SK-N-SH (cell line): ENCODE measurements around the gene MAN1A2. TPM values are rescaled to one million over a fixed set of nuclear protein-coding genes. Genes with fewer than 3 reads are reported as not detected.

Experiments used
- CTCF ChIA-PET: fragments of 300-600, 350-600 bp; formaldehyde crosslinking; extraction: SDS; loops from one replicate; lab custom pipeline; 2021; lab: Yijun Ruan, JAX
- POLR2A ChIA-PET: fragments of 350-600 bp; sonication (Branson Sonifier 250); formaldehyde crosslinking; extraction: SDS; loops from one replicate; lab custom pipeline; 2020; ENCODE audit warnings: antibody characterized with exemption, inconsistent platforms; lab: Yijun Ruan, JAX
- DNase-seq: peaks from one replicate; pipeline ENCODE4 v3.0.0; 2012
- H2AFZ ChIP-seq: fragments of 200-600 bp; sonication (generic); 2 replicates; pipeline ENCODE4 v1.8.1; 2016; ENCODE audit warnings: antibody characterized with exemption, mild to moderate bottlenecking, low read depth
- H3F3A ChIP-seq: fragments of 200-600 bp; sonication (generic); replicated peaks from 2 replicates; pipeline ENCODE3; 2016; ENCODE audit warnings: antibody characterized with exemption, mild to moderate bottlenecking; ENCODE audit not compliant: insufficient read depth
- H3K27ac ChIP-seq, 2 experiments: fragments of 200-500 bp in 1 of 2; fragments of 200-600 bp in 1 of 2; sonication (Bioruptor generic) in 1 of 2; sonication (generic), shearing (Covaris generic) in 1 of 2; 2 replicates each; pipeline versions ENCODE4 v1.5.1 to v1.6.1; 2014 to 2016; ENCODE audit warnings: low read depth in 2 of 2, inconsistent platforms in 1 of 2, low read length in 1 of 2, mild to moderate bottlenecking in 1 of 2, mixed read lengths in 1 of 2
- H3K27me3 ChIP-seq: fragments of 200-600 bp; sonication (generic), shearing (Covaris generic); 2 replicates; pipeline ENCODE4 v1.6.1; 2016; ENCODE audit warnings: mixed run types; ENCODE audit not compliant: insufficient read depth
- H3K36me3 ChIP-seq, 2 experiments: fragments of 200-500 bp in 1 of 2; fragments of 200-600 bp in 1 of 2; sonication (Bioruptor generic) in 1 of 2; sonication (generic) in 1 of 2; replicated peaks in 1 of 2; 2 replicates each; pipeline versions ENCODE3 to v1.5.1; 2014 to 2016; ENCODE audit warnings: low read length in 1 of 2, mild to moderate bottlenecking in 1 of 2; ENCODE audit not compliant: insufficient read depth in 2 of 2, control insufficient read depth in 1 of 2
- H3K4me1 ChIP-seq, 2 experiments: fragments of 200-500 bp in 1 of 2; fragments of 200-600 bp in 1 of 2; sonication (Bioruptor generic) in 1 of 2; sonication (generic), shearing (Covaris generic) in 1 of 2; 2 replicates each; pipeline versions ENCODE4 v1.5.1 to v1.6.1; 2014 to 2016; ENCODE audit warnings: low read depth in 1 of 2, low read length in 1 of 2, mixed run types in 1 of 2; ENCODE audit not compliant: insufficient read depth in 2 of 2, control insufficient read depth in 1 of 2
- H3K4me2 ChIP-seq: fragments of 200-600 bp; sonication (generic), shearing (Covaris generic); 2 replicates; pipeline ENCODE4 v1.6.1; 2017; ENCODE audit warnings: mixed run types
- H3K4me3 ChIP-seq, 2 experiments: fragments of 200-500 bp in 1 of 2; fragments of 200-600 bp in 1 of 2; sonication (Bioruptor generic) in 1 of 2; sonication (generic), shearing (Covaris generic) in 1 of 2; 2 replicates each; pipeline versions ENCODE4 v1.5.1 to v1.8.1; 2014 to 2016; ENCODE audit warnings: low read depth in 2 of 2, inconsistent platforms in 1 of 2, low read length in 1 of 2, mild to moderate bottlenecking in 1 of 2, mixed read lengths in 1 of 2, moderate library complexity in 1 of 2
- H3K79me2 ChIP-seq: fragments of 200-600 bp; sonication (generic); 2 replicates; pipeline ENCODE4 v1.8.1; 2017; ENCODE audit warnings: mild to moderate bottlenecking; ENCODE audit not compliant: insufficient read depth
- H3K9ac ChIP-seq: fragments of 200-600 bp; sonication (generic); 2 replicates; pipeline ENCODE4 v1.6.1; 2017; ENCODE audit warnings: mixed run types
- H3K9me2 ChIP-seq: fragments of 200-600 bp; sonication (generic); 2 replicates; pipeline ENCODE4 v1.6.1; 2017; ENCODE audit warnings: mixed run types
- H3K9me3 ChIP-seq: fragments of 200-600 bp; sonication (generic); 2 replicates; pipeline ENCODE4 v1.6.1; 2017; ENCODE audit warnings: mixed run types, mild to moderate bottlenecking, moderate library complexity
- H4K20me1 ChIP-seq: fragments of 200-600 bp; sonication (generic); 2 replicates; pipeline ENCODE4 v1.6.1; 2017; ENCODE audit warnings: mild to moderate bottlenecking, mixed run types; ENCODE audit not compliant: insufficient read depth
- EZH2phosphoT487 ChIP-seq: fragments of 200-600 bp; sonication (generic); IDR thresholded peaks from 2 replicates; pipeline ENCODE4 v1.6.1; 2017; ENCODE audit warnings: low read depth, mixed run types, mild to moderate bottlenecking, antibody characterized with exemption, moderate library complexity, borderline replicate concordance
- FOSL2 ChIP-seq: IDR thresholded peaks from 2 replicates; pipeline ENCODE4 v1.4.0; 2012; ENCODE audit warnings: low read depth, mild to moderate bottlenecking, moderate library complexity, borderline replicate concordance
- FOXM1 ChIP-seq: IDR thresholded peaks from 2 replicates; pipeline ENCODE4 v1.4.0; 2012; ENCODE audit warnings: low read depth, mild to moderate bottlenecking
- GABPA ChIP-seq: IDR thresholded peaks from 2 replicates; pipeline ENCODE4 v1.4.0; 2012; ENCODE audit warnings: low read depth, mild to moderate bottlenecking
- GATA2 ChIP-seq: sonication (generic); formaldehyde crosslinking; IDR thresholded peaks from 2 replicates; pipeline ENCODE4 v1.5.0; 2020; ENCODE audit warnings: mild to moderate bottlenecking, missing genetic modification reagents
- MXI1 ChIP-seq: IDR thresholded peaks from 2 replicates; pipeline ENCODE4 v1.6.1; 2012; ENCODE audit warnings: mild to moderate bottlenecking, low read depth, low read length, improper control_type of control experiment
- NFIC ChIP-seq: IDR thresholded peaks from 2 replicates; pipeline ENCODE4 v1.4.0; 2012; ENCODE audit warnings: borderline replicate concordance
- NRF1 ChIP-seq: IDR thresholded peaks from 2 replicates; pipeline ENCODE4 v1.6.1; 2012; ENCODE audit warnings: low read depth, mild to moderate bottlenecking, low read length
- RAD21 ChIP-seq: IDR thresholded peaks from 2 replicates; pipeline ENCODE4 v1.6.1; 2012; ENCODE audit warnings: mild to moderate bottlenecking, low read length
- RFX5 ChIP-seq: IDR thresholded peaks from 2 replicates; pipeline ENCODE4 v1.6.1; 2012; ENCODE audit warnings: mild to moderate bottlenecking, improper control_type of control experiment, low read length
- RXRA ChIP-seq: IDR thresholded peaks from 2 replicates; pipeline ENCODE4 v1.4.0; 2012; ENCODE audit warnings: low read depth, mild to moderate bottlenecking, borderline replicate concordance
- SIN3A ChIP-seq: IDR thresholded peaks from 2 replicates; pipeline ENCODE4 v1.6.1; 2012; ENCODE audit warnings: low read depth, mild to moderate bottlenecking, low read length, moderate library complexity, borderline replicate concordance
- TAF1 ChIP-seq: IDR thresholded peaks from 2 replicates; pipeline ENCODE4 v1.6.1; 2012; ENCODE audit warnings: low read depth, mild to moderate bottlenecking, low read length, moderate library complexity, borderline replicate concordance
- YY1 ChIP-seq: IDR thresholded peaks from 2 replicates; pipeline ENCODE4 v1.4.0; 2012; ENCODE audit warnings: low read depth, mild to moderate bottlenecking
- WGBS: methylation state at CpG from one replicate; pipeline ENCODE4 v1.1.6; 2017; ENCODE audit warnings: low lambda C conversion rate; 5-methylcytosine and 5-hydroxymethylcytosine counted together
- polyA plus RNA-seq, 3 experiments: library from polyadenylated mRNA; depleted of rRNA; stranded (reverse); fragments of >200 nt; gene quantifications; 2 replicates each; pipeline ENCODE4 v1.2.3, GENCODE V29; 2012
- TF ChIP-seq, protein P1 (sequence below): IDR thresholded peaks from 2 replicates; pipeline ENCODE4 v1.4.0; 2012; ENCODE audit warnings: low read depth, borderline replicate concordance
- TF ChIP-seq, protein P2 (sequence below): IDR thresholded peaks from 2 replicates; pipeline ENCODE4 v1.4.0; 2012; ENCODE audit warnings: low read depth
- TF ChIP-seq, protein P3 (sequence below): fragments of 200-600 bp; sonication (generic); IDR thresholded peaks from 2 replicates; pipeline ENCODE4 v1.6.1; 2017; ENCODE audit warnings: antibody characterized with exemption, mild to moderate bottlenecking, moderate library complexity
- TF ChIP-seq, protein P4 (sequence below): fragments of 150-350 bp; IDR thresholded peaks from 2 replicates; pipeline ENCODE4 v1.6.1; 2016; ENCODE audit warnings: mild to moderate bottlenecking, low read depth, low read length
- TF ChIP-seq, protein P5 (sequence below): IDR thresholded peaks from 2 replicates; pipeline ENCODE4; 2012
- TF ChIP-seq, protein P6 (sequence below): IDR thresholded peaks from 2 replicates; pipeline ENCODE4 v1.6.1; 2012; ENCODE audit warnings: mild to moderate bottlenecking, low read depth, low read length, moderate library complexity

The MAN1A2 gene
- polyA plus RNA-seq, 1 of the 3 experiments (the other 2 are of a cell fraction): 6.0 TPM

DNA sequence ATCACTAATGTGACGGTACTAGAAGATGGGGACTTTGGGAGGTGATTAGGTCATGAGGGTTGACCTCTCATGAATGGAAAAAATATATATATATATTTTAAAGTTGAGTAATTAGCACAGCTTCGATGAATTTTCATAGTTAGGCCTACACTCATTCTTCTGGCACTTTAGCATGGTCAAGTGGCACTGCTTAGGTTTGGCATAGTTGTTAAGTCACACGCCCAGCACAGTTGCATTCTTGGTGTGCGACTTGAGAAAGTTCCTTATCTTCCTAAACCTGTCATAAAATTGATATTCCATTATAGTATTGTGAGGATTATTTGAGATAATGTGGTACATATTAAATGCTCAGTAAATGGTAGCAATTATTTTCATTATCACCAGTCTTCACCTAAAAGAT lies 47.7 kb downstream of the MAN1A2 start:
- CTCF ChIA-PET: no interaction called here
- H4K20me1 ChIP-seq: no peaks in the 10 kb centered on the region
- no peak overlapping the region for H3K4me3 ChIP-seq
- H3K27me3 ChIP-seq: no peaks in the 10 kb centered on the region
- H2AFZ ChIP-seq: no peak overlapping the region
- H3K4me1 ChIP-seq: no peaks in the 10 kb centered on the region; a peak in 2 of 4 replicates
- POLR2A ChIA-PET: no interaction called here
- H3K4me2 ChIP-seq: no peak overlapping the region
- 0 out of 2 replicates have a peak, but pooled peaks cover 4% of the 10 kb centered on the region for H3K9me2 ChIP-seq
- peaks cover 9% of the 10 kb centered on the region; the same call in 1 of the 2 replicates for H3K79me2 ChIP-seq
- WGBS: 97% methylated on average over 4 of the region's 4 CpGs
- peaks cover 8% of the 10 kb centered on the region for H3F3A ChIP-seq
- DNase-seq: no peak
- H3K9me3 ChIP-seq: no peaks in the 10 kb centered on the region
- TF ChIP-seq, protein P1, sequence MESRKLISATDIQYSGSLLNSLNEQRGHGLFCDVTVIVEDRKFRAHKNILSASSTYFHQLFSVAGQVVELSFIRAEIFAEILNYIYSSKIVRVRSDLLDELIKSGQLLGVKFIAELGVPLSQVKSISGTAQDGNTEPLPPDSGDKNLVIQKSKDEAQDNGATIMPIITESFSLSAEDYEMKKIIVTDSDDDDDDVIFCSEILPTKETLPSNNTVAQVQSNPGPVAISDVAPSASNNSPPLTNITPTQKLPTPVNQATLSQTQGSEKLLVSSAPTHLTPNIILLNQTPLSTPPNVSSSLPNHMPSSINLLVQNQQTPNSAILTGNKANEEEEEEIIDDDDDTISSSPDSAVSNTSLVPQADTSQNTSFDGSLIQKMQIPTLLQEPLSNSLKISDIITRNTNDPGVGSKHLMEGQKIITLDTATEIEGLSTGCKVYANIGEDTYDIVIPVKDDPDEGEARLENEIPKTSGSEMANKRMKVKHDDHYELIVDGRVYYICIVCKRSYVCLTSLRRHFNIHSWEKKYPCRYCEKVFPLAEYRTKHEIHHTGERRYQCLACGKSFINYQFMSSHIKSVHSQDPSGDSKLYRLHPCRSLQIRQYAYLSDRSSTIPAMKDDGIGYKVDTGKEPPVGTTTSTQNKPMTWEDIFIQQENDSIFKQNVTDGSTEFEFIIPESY: no peak
- TF ChIP-seq GABPA (no peak), YY1 (no peak), FOXM1 (no peak), NRF1 (no peak), NFIC (no peak), SIN3A (no peak), FOSL2 (no peak), MXI1 (no peak), EZH2phosphoT487 (no peak), RFX5 (no peak), GATA2 (CRISPR knock-in tag) (no peak), RAD21 (no peak), RXRA (no peak), TAF1 (no peak)
- TF ChIP-seq, protein P2, sequence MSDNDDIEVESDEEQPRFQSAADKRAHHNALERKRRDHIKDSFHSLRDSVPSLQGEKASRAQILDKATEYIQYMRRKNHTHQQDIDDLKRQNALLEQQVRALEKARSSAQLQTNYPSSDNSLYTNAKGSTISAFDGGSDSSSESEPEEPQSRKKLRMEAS: no peak
- TF ChIP-seq, protein P3, sequence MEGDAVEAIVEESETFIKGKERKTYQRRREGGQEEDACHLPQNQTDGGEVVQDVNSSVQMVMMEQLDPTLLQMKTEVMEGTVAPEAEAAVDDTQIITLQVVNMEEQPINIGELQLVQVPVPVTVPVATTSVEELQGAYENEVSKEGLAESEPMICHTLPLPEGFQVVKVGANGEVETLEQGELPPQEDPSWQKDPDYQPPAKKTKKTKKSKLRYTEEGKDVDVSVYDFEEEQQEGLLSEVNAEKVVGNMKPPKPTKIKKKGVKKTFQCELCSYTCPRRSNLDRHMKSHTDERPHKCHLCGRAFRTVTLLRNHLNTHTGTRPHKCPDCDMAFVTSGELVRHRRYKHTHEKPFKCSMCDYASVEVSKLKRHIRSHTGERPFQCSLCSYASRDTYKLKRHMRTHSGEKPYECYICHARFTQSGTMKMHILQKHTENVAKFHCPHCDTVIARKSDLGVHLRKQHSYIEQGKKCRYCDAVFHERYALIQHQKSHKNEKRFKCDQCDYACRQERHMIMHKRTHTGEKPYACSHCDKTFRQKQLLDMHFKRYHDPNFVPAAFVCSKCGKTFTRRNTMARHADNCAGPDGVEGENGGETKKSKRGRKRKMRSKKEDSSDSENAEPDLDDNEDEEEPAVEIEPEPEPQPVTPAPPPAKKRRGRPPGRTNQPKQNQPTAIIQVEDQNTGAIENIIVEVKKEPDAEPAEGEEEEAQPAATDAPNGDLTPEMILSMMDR: no peak
- TF ChIP-seq, protein P4, sequence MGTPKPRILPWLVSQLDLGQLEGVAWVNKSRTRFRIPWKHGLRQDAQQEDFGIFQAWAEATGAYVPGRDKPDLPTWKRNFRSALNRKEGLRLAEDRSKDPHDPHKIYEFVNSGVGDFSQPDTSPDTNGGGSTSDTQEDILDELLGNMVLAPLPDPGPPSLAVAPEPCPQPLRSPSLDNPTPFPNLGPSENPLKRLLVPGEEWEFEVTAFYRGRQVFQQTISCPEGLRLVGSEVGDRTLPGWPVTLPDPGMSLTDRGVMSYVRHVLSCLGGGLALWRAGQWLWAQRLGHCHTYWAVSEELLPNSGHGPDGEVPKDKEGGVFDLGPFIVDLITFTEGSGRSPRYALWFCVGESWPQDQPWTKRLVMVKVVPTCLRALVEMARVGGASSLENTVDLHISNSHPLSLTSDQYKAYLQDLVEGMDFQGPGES: no peak
- TF ChIP-seq, protein P5, sequence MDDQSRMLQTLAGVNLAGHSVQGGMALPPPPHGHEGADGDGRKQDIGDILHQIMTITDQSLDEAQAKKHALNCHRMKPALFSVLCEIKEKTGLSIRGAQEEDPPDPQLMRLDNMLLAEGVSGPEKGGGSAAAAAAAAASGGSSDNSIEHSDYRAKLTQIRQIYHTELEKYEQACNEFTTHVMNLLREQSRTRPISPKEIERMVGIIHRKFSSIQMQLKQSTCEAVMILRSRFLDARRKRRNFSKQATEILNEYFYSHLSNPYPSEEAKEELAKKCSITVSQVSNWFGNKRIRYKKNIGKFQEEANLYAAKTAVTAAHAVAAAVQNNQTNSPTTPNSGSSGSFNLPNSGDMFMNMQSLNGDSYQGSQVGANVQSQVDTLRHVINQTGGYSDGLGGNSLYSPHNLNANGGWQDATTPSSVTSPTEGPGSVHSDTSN: no peak
- TF ChIP-seq, protein P6, sequence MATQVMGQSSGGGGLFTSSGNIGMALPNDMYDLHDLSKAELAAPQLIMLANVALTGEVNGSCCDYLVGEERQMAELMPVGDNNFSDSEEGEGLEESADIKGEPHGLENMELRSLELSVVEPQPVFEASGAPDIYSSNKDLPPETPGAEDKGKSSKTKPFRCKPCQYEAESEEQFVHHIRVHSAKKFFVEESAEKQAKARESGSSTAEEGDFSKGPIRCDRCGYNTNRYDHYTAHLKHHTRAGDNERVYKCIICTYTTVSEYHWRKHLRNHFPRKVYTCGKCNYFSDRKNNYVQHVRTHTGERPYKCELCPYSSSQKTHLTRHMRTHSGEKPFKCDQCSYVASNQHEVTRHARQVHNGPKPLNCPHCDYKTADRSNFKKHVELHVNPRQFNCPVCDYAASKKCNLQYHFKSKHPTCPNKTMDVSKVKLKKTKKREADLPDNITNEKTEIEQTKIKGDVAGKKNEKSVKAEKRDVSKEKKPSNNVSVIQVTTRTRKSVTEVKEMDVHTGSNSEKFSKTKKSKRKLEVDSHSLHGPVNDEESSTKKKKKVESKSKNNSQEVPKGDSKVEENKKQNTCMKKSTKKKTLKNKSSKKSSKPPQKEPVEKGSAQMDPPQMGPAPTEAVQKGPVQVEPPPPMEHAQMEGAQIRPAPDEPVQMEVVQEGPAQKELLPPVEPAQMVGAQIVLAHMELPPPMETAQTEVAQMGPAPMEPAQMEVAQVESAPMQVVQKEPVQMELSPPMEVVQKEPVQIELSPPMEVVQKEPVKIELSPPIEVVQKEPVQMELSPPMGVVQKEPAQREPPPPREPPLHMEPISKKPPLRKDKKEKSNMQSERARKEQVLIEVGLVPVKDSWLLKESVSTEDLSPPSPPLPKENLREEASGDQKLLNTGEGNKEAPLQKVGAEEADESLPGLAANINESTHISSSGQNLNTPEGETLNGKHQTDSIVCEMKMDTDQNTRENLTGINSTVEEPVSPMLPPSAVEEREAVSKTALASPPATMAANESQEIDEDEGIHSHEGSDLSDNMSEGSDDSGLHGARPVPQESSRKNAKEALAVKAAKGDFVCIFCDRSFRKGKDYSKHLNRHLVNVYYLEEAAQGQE: no peak
- peaks cover 21 to 29% of the 10 kb centered on the region in 2 experiments for H3K36me3 ChIP-seq
- H3K9ac ChIP-seq: no peak overlapping the region
- H3K27ac ChIP-seq: no peak overlapping the region
